Activated CD8-positive, alpha-beta memory T cell treated with anti-CD3 and anti-CD28 coated beads for 48 hours (primary cell): Measurements from ENCODE around the gene CYP2A13.
"Not testable (repeated sequence)": the region's sequence is repeated elsewhere in the genome, so short reads cannot be mapped to it uniquely, and the experiment has no call there.

ENCODE experiments used
- DNase-seq, 3 experiments: peaks; one replicate each; pipeline ENCODE4 v3.0.0-alpha.2; 2020; ENCODE audit warnings: low read depth in 2 of 3, low spot score in 2 of 3

The CYP2A13 gene

GRCh38 chr19:41120929-41121911 lies 33.0 kb downstream of the CYP2A13 start:
- DNase-seq, result peak in 1 of 3 experiments; percentile 6

- DNase-seq, result not testable (repeated sequence)
Measured at GRCh38 chr19:41122846-41123245, 34.6 kb downstream of the CYP2A13 start.

- DNase-seq, result no peak
Measured at GRCh38 chr19:41123716-41124294, 35.6 kb downstream of the CYP2A13 start.

GRCh38 chr19:41126765-41127203 lies 38.5 kb downstream of the CYP2A13 start:
- not testable (repeated sequence) for DNase-seq

- DNase-seq, result not testable (repeated sequence)
Measured at GRCh38 chr19:41127362-41127761, 39.1 kb downstream of the CYP2A13 start.

GRCh38 chr19:41127801-41128300 lies 39.6 kb downstream of the CYP2A13 start:
- peak; percentile 35 to 58 (median 42) for DNase-seq

- DNase-seq, result no peak
Measured at GRCh38 chr19:41128692-41129091, 40.4 kb downstream of the CYP2A13 start.

- no peak for DNase-seq
Measured at GRCh38 chr19:41131186-41131585, 42.9 kb downstream of the CYP2A13 start.

- no peak for DNase-seq
Measured at GRCh38 chr19:41133260-41133659, 45.0 kb downstream of the CYP2A13 start.

GRCh38 chr19:41134616-41135015 lies 46.4 kb downstream of the CYP2A13 start:
- DNase-seq, result no peak

- peak in 1 of 3 experiments; percentile 21 for DNase-seq
Measured at GRCh38 chr19:41135390-41136384, 47.4 kb downstream of the CYP2A13 start.

- DNase-seq, result no peak
Measured at GRCh38 chr19:41136636-41137455, 48.6 kb downstream of the CYP2A13 start.

- peak; percentile 42 to 74 (median 69) for DNase-seq
Measured at GRCh38 chr19:41144403-41144802, 56.2 kb downstream of the CYP2A13 start.
